Muscle of back (tissue), 11 donors: ENCODE measurements around the gene SOX13. TPM values are rescaled to one million over a fixed set of nuclear protein-coding genes. Genes with fewer than 3 reads are reported as not detected.
A peak's percentile ranks its signal among the peaks of the same experiment; 100 is the strongest.

ENCODE experiments used
- DNase-seq, 3 donors: peaks; one replicate each; pipeline versions ENCODE4 v3.0.0 to v3.0.0-alpha.2; 2013
- polyA plus RNA-seq, 10 donors: library from polyadenylated mRNA; unstranded; fragments of 120-200 nt; gene quantifications; one replicate each; pipeline ENCODE4 v1.2.1, GENCODE V29; 2013; ENCODE audit not compliant: insufficient read length in 10 of 10

The SOX13 gene
- polyA plus RNA-seq, 10 donors: 14.7 to 23.0 (median 18.1) TPM

GRCh38 chr1:204151552-204152309 is 78.8 kb downstream of the SOX13 start, which contains the start of gene ETNK2:
TSS of gene ETNK2 (minus strand) at chr1:204152044. CDS start at chr1:204151852, 192 bp downstream.
- DNase-seq: peak in 2 of 3 donors; percentile 51 to 84

- peak in 1 of 3 donors; percentile 54 for DNase-seq
Observed at GRCh38 chr1:204152310-204153044, 79.6 kb downstream of the SOX13 start.

DNA sequence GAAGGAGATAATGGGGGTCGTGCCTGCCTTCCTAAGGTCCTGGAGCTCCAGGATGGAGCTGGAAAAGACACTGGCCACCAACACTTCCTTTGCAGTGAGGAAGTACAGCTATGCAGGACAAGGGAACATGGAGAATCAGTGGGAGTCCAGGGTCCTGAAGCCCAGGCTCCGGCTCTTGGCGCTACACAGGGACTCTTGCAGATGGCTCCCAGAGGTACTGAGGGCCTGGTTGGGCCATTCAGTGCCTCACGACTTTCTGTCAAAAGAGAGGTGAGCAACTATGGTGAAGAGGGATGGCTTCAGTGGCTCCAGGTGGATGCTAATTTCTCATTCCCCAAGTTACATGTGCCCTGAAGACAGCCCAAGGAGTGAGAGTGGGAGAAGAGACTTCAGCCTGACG is 80.8 kb downstream of the SOX13 start:
- no peak for DNase-seq

- DNase-seq: no peak
Observed at GRCh38 chr1:204154568-204155255, 81.8 kb downstream of the SOX13 start.

DNA sequence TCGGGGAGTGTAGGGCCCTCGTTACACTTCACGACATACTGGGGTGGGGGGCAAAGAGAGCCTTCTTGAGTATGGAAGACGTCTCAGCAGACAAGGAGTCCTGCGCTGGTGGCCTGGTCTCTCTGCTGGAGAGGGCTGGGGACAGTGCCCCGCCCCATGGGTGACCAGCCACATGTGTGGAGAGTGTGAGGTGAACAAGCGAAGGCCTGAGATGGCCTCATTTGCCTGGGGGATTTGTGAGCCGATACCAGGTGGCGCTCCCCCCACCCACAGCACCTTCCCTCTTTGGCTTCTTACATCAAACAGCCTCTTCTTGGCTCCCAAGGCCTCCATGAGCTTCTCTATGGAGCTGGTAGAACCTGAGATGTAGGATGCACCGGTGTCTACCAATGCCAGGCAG is 83.0 kb downstream of the SOX13 start:
- no peak for DNase-seq

GRCh38 chr1:204157962-204158361 is 85.0 kb downstream of the SOX13 start:
- no peak for DNase-seq

DNA sequence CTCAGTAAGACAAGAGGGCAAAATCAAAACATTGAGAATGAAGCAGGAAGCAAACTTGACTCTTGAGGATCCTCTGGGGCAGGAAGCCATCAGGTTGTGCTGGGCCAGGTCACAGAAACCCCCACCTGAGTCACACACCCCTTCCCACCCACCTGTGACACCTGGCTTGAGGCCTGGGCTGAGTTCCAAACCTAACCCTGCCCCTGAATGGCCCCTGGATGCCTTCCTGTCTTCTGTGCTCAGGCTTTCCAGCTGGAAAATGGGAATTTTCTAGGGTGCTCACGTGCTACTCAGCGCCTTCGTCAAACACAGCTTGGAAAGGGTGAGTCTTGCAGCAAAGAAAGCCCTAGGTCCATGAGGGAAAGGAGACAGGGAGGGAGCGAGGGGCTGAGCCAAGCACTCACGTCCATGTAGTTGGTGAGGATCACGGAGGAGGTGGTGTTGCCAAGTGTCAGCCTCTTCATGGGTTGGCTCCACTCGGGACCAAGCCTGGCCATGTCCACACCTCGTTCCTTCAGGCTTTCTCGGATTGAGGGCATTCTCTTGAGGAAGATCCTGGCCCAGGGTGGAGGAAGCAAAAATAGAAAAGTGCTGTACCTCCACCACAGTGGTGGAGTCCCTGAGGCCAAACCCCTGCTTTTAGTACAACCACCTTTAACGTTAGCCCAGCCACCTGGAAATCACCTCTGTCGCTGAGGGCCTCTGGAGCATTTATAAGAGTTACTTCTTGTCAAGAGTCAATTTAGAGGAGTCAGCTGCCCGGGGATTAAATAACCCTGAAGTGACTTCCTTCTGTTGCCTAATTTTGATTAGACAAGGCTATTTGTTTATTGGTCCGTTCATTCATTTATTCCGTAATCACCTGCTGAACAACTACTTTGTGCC is 88.9 kb downstream of the SOX13 start:
- no peak for DNase-seq

DNA sequence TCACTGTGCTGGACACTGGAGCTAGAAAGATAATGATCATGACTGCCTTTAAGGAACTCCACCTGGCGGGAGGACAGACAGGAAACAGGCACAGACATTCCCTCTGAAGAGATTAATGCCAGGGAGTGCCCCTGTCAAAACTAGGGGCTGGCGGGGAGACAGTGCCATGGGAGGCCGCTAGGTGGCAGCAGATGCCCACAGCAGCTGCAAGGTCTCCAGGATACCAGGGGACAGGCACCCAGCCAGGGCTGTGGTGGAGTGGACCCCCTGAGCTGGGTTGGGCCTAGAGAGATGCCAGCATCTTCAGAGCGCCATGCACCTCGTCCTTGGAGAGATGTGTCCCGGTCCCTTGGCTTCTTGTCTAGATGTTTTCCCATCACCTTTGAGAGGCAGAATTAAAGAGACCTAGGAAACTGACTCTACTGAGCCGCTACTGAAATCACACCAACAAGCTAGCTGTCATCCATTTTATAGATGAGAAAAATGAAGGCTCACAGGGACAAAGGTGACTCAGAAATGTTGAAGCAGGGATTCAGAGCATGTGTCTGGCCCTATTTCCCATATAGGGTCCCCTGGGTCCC is 89.7 kb downstream of the SOX13 start:
- DNase-seq: peak; percentile 55 to 86 (median 73)

DNA sequence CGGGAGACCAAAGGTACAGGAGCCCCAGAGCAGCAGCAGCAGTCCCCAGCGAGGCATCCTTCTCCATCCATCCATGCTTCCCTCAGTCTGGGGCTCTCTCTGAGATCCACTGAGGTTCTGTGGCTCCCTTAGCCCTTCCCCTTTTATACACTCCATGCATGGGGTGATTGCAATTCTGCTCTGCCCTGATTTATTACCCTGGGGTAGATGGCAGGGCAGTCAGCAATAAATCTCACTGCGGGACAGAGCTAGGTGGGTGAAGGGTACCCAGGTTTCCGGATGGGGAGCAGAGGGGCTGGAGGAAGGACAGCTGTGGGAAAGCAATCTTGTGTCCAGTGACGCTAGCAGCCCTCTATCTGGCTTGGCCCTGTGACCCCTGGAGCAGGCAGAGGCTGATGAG is 93.3 kb downstream of the SOX13 start, which contains the start of gene REN:
REN (minus strand) TSS at position 119 of the 400 bp plus-strand sequence; CDS start at position 75, 44 bp downstream.
- no peak for DNase-seq

- no peak for DNase-seq
Observed at GRCh38 chr1:204167730-204168129, 94.8 kb downstream of the SOX13 start.

- no peak for DNase-seq
Observed at GRCh38 chr1:204169858-204170257, 96.9 kb downstream of the SOX13 start.

GRCh38 chr1:204170494-204171155 is 97.7 kb downstream of the SOX13 start:
- DNase-seq: no peak

GRCh38 chr1:204171751-204172178 is 98.8 kb downstream of the SOX13 start:
- peak in 1 of 3 donors; percentile 37 for DNase-seq

- no peak for DNase-seq
Observed at GRCh38 chr1:204172404-204173029, 99.6 kb downstream of the SOX13 start.

GRCh38 chr1:204174958-204175357 is 102.0 kb downstream of the SOX13 start:
- DNase-seq: no peak

GRCh38 chr1:204176049-204176448 is 103.1 kb downstream of the SOX13 start:
- no peak for DNase-seq

DNA sequence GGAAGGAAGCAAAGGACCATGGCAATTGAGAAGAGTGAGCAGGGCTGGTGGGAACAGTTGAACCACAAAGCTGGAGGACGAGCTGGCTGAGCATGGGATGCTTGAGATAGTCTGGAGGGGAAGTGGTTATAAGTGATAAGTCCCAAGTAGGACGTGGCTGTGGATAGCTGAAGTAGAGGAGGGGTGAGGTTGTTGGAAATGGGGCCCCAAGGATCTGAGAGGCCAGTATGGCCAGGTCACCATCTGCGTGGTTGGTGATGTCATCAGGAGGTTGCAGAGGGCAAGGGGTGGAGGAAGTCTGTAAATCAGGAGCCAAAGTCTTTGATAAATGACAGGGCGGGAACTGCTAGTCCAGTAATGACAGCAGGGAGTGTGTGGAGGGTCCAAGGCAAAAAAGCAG is 104.2 kb downstream of the SOX13 start:
- DNase-seq: no peak
